ENCODE measurements around the gene IGF2BP1. TPM values are rescaled to one million over a fixed set of nuclear protein-coding genes. Genes with fewer than 3 reads are reported as not detected.

IGF2BP1 gene
- total and polyA plus RNA-seq, 2 donors = 0.07 to 10.9 TPM

DNA sequence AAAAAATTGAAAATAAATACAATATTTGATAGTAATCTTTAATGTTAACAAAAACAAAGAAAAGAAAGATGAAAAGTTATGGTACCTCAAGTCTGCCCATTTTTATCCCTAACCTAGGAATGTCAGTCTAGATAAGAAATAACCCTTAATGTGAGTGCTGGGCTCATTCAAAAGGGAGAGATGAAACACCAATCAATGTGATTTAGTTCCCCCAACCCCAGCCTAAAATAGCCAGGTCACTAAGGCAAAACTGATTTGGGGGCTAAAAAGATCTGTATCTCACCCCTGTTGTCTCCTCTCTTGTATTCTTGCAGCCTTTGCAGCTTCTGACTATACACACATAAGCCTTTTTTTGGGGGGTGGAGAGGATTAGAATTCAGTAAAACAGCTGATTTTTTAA is 3.2 kb upstream of the IGF2BP1 start:
- no peak overlapping the region for H3K4me3 ChIP-seq (ENCODE audit: low read length in 2 of 2)
- H3K9me3 ChIP-seq (ENCODE audit: control insufficient read depth in 2 of 2, insufficient read depth in 1 of 2, low read length in 1 of 2) = no peaks in the 10 kb centered on the region
- H3K27me3 ChIP-seq (ENCODE audit: control insufficient read depth in 2 of 2, insufficient read depth in 1 of 2, low read length in 1 of 2) = peaks cover 41 to 84% of the 10 kb centered on the region in 2 donors
- peak in 1 of 9 donors; percentile 29 for DNase-seq (ENCODE audit: low read depth in 6 of 9, low spot score in 9 of 9)
- peaks cover 6 to 19% of the 10 kb centered on the region in 2 donors for H3K4me1 ChIP-seq (ENCODE audit: control insufficient read depth in 2 of 2, insufficient read depth in 2 of 2, low read length in 2 of 2)
- no peak overlapping the region for H3K27ac ChIP-seq (ENCODE audit: low read depth in 1 of 2, low read length in 1 of 2)
- no peaks in the 10 kb centered on the region for H3K36me3 ChIP-seq (ENCODE audit: control insufficient read depth in 2 of 2, insufficient read depth in 2 of 2, low read length in 1 of 2)

GRCh38 chr17:48994549-48995303 is 2.5 kb upstream of the IGF2BP1 start:
- 48% methylated on average over 3 of the region's 3 CpGs for WGBS
- peak in 1 of 9 donors; percentile 42 for DNase-seq (ENCODE audit: low read depth in 6 of 9, low spot score in 9 of 9)
- no peaks in the 10 kb centered on the region for H3K36me3 ChIP-seq (ENCODE audit: control insufficient read depth in 2 of 2, insufficient read depth in 2 of 2, low read length in 1 of 2)
- H3K27ac ChIP-seq (ENCODE audit: low read depth in 1 of 2, low read length in 1 of 2) = no peak overlapping the region
- peaks cover 49 to 81% of the 10 kb centered on the region in 2 donors for H3K27me3 ChIP-seq (ENCODE audit: control insufficient read depth in 2 of 2, insufficient read depth in 1 of 2, low read length in 1 of 2)
- H3K4me1 ChIP-seq (ENCODE audit: control insufficient read depth in 2 of 2, insufficient read depth in 2 of 2, low read length in 2 of 2) = peaks cover 6 to 22% of the 10 kb centered on the region in 2 donors
- H3K4me3 ChIP-seq (ENCODE audit: low read length in 2 of 2) = no peak overlapping the region
- H3K9me3 ChIP-seq (ENCODE audit: control insufficient read depth in 2 of 2, insufficient read depth in 1 of 2, low read length in 1 of 2) = no peaks in the 10 kb centered on the region

GRCh38 chr17:48995304-48995973 is 1.7 kb upstream of the IGF2BP1 start:
- Histone ChIP-seq H3K9me3 (ENCODE audit: control insufficient read depth in 2 of 2, insufficient read depth in 1 of 2, low read length in 1 of 2) (no peaks in the 10 kb centered on the region), H3K27ac (ENCODE audit: low read depth in 1 of 2, low read length in 1 of 2) (no peak overlapping the region), H3K4me1 (ENCODE audit: control insufficient read depth in 2 of 2, insufficient read depth in 2 of 2, low read length in 2 of 2) (peaks cover 6 to 22% of the 10 kb centered on the region in 2 donors), H3K27me3 (ENCODE audit: control insufficient read depth in 2 of 2, insufficient read depth in 1 of 2, low read length in 1 of 2) (peaks cover 49 to 74% of the 10 kb centered on the region in 2 donors), H3K36me3 (ENCODE audit: control insufficient read depth in 2 of 2, insufficient read depth in 2 of 2, low read length in 1 of 2) (no peaks in the 10 kb centered on the region), H3K4me3 (ENCODE audit: low read length in 2 of 2) (peak overlapping the region; percentile 15 to 89)
- whole genome bisulfite sequencing = 4% methylated on average over 46 of the region's 46 CpGs
- peak in 2 of 9 donors; percentile 30 to 63 for DNase-seq (ENCODE audit: low read depth in 6 of 9, low spot score in 9 of 9)

DNA sequence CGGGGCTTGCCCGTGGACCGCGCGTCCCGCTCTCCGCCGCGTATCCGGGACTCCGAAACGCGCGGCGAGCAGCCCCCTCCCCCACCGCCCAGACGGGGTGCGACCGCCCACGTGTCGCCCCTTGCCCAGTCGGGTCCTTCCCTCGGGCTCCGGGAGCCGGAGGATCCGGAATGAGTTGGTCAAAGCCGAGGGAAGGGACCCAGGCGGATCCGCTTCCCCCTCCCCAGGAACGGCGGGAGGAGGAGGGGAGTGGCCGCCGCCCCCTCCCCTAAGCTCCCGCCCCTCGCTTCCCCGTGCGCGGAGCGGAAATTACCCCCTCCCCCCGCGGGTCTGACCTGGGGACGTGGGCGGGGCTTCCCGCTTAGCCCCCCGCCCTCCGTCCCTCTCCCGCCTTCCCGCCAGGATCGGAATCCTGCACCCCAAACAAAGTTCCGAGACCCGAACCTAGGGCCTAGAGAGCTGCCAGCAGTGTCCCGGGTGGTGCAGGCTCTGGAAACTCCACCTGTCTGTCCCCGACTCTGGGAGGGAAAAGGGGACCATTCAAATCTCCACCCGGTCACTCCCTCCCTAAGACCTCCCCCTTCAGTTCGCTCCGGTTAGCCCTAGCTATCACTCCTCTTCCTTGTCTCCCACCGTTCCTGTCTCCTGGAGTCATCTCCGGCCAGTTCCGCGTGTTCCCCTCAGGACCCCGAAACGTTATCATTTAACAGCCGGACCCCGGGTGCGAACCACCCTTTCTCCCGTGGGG is 1.0 kb upstream of the IGF2BP1 start:
- Histone ChIP-seq H3K9me3 (ENCODE audit: control insufficient read depth in 2 of 2, insufficient read depth in 1 of 2, low read length in 1 of 2) (no peaks in the 10 kb centered on the region), H3K36me3 (ENCODE audit: control insufficient read depth in 2 of 2, insufficient read depth in 2 of 2, low read length in 1 of 2) (no peaks in the 10 kb centered on the region), H3K4me1 (ENCODE audit: control insufficient read depth in 2 of 2, insufficient read depth in 2 of 2, low read length in 2 of 2) (peaks cover 6 to 22% of the 10 kb centered on the region in 2 donors), H3K4me3 (ENCODE audit: low read length in 2 of 2) (peak overlapping the region; percentile 15 to 89), H3K27me3 (ENCODE audit: control insufficient read depth in 2 of 2, insufficient read depth in 1 of 2, low read length in 1 of 2) (peaks cover 48 to 67% of the 10 kb centered on the region in 2 donors), H3K27ac (ENCODE audit: low read depth in 1 of 2, low read length in 1 of 2) (no peak overlapping the region)
- peak in 3 of 9 donors; percentile 51 to 71 (median 55) for DNase-seq (ENCODE audit: low read depth in 6 of 9, low spot score in 9 of 9)
- WGBS = 4% methylated on average over 66 of the region's 66 CpGs

DNA sequence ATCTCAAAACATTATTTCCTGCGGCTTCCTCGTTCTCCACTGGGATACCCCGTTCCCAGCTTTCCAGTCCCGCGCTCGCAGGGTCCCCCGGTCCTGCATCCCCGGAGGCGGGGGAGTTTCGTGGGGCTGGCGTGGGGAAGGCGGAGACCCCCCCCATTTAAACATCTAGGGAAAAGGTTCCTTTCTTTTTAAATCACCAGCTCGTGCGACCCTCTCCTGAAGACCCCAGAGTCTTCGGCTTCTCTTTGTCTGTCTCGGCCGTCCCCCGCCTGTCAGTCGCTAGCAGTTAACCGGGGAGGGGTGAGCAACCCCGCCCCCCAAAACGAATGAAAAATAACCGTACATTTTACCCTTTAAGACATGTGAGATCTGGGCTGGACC is 473 bp upstream of the IGF2BP1 start:
- peaks cover 48 to 61% of the 10 kb centered on the region in 2 donors for H3K27me3 ChIP-seq (ENCODE audit: control insufficient read depth in 2 of 2, insufficient read depth in 1 of 2, low read length in 1 of 2)
- peak in 1 of 9 donors; percentile 12 for DNase-seq (ENCODE audit: low read depth in 6 of 9, low spot score in 9 of 9)
- H3K4me3 ChIP-seq (ENCODE audit: low read length in 2 of 2) = peak overlapping the region in 1 of 2 donors; percentile 89
- no peaks in the 10 kb centered on the region for H3K9me3 ChIP-seq (ENCODE audit: control insufficient read depth in 2 of 2, insufficient read depth in 1 of 2, low read length in 1 of 2)
- no peaks in the 10 kb centered on the region for H3K36me3 ChIP-seq (ENCODE audit: control insufficient read depth in 2 of 2, insufficient read depth in 2 of 2, low read length in 1 of 2)
- peak overlapping the region in 1 of 2 donors; percentile 11 for H3K27ac ChIP-seq (ENCODE audit: low read depth in 1 of 2, low read length in 1 of 2)
- 5% methylated on average over 23 of the region's 23 CpGs for WGBS
- H3K4me1 ChIP-seq (ENCODE audit: control insufficient read depth in 2 of 2, insufficient read depth in 2 of 2, low read length in 2 of 2) = peaks cover 6 to 22% of the 10 kb centered on the region in 2 donors

DNA sequence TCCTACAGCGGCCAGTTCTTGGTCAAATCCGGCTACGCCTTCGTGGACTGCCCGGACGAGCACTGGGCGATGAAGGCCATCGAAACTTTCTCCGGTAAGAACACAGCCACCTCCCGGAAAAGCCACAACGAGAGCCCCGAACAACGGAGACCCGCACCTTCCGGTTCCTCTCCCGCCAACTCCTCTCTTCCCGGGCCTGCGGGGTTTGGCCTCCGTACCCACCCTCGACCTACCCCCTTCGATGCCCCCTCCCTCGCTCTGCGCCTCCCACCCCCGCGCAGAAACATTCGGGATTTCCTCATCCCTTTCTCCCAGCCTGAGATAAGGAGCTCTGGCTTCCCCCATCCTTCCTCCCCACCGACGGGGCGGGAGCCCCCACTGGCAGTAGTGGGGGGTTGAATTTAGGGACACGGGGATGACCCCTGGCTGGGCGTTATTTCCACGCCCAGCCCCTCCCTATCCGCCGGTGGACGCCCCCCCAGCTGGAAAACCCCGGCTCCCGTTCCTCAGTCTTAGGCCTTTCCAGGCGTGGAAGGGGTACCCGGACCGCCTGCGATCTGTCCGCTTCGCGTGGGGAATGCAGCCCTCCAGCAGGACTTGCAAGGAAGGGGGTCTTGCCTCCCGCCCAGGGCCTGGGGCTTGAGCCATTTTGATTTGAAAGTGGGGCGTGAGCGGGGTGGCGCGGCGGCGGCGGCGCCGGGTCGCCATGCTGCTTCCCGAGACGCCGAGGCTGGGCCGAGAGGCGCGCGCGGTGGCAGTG is 822 bp downstream of the IGF2BP1 start:
- peaks cover 49 to 51% of the 10 kb centered on the region in 2 donors for H3K27me3 ChIP-seq (ENCODE audit: control insufficient read depth in 2 of 2, insufficient read depth in 1 of 2, low read length in 1 of 2)
- H3K9me3 ChIP-seq (ENCODE audit: control insufficient read depth in 2 of 2, insufficient read depth in 1 of 2, low read length in 1 of 2) = no peaks in the 10 kb centered on the region
- DNase-seq (ENCODE audit: low read depth in 6 of 9, low spot score in 9 of 9) = peak in 3 of 9 donors; percentile 40 to 63 (median 41)
- 3% methylated on average over 63 of the region's 63 CpGs for WGBS
- peak overlapping the region in 1 of 2 donors; percentile 84 for H3K27ac ChIP-seq (ENCODE audit: low read depth in 1 of 2, low read length in 1 of 2)
- peak overlapping the region in 1 of 2 donors; percentile 89 for H3K4me3 ChIP-seq (ENCODE audit: low read length in 2 of 2)
- H3K4me1 ChIP-seq (ENCODE audit: control insufficient read depth in 2 of 2, insufficient read depth in 2 of 2, low read length in 2 of 2) = peaks cover 6 to 22% of the 10 kb centered on the region in 2 donors
- H3K36me3 ChIP-seq (ENCODE audit: control insufficient read depth in 2 of 2, insufficient read depth in 2 of 2, low read length in 1 of 2) = no peaks in the 10 kb centered on the region

- H3K4me3 ChIP-seq (ENCODE audit: low read length in 2 of 2) = peak overlapping the region in 1 of 2 donors; percentile 89
- DNase-seq (ENCODE audit: low read depth in 6 of 9, low spot score in 9 of 9) = peak in 3 of 9 donors; percentile 63 to 85 (median 66)
- H3K4me1 ChIP-seq (ENCODE audit: control insufficient read depth in 2 of 2, insufficient read depth in 2 of 2, low read length in 2 of 2) = peaks cover 6 to 26% of the 10 kb centered on the region in 2 donors
- 9% methylated on average over 25 of the region's 25 CpGs for WGBS
- peaks cover 41 to 57% of the 10 kb centered on the region in 2 donors for H3K27me3 ChIP-seq (ENCODE audit: control insufficient read depth in 2 of 2, insufficient read depth in 1 of 2, low read length in 1 of 2)
- H3K9me3 ChIP-seq (ENCODE audit: control insufficient read depth in 2 of 2, insufficient read depth in 1 of 2, low read length in 1 of 2) = no peaks in the 10 kb centered on the region
- H3K27ac ChIP-seq (ENCODE audit: low read depth in 1 of 2, low read length in 1 of 2) = peak overlapping the region in 1 of 2 donors; percentile 84
- no peaks in the 10 kb centered on the region for H3K36me3 ChIP-seq (ENCODE audit: control insufficient read depth in 2 of 2, insufficient read depth in 2 of 2, low read length in 1 of 2)
Observed at GRCh38 chr17:48998587-48999440, 1.6 kb downstream of the IGF2BP1 start.

- H3K27ac ChIP-seq (ENCODE audit: low read depth in 1 of 2, low read length in 1 of 2) = peak overlapping the region in 1 of 2 donors; percentile 84
- H3K4me1 ChIP-seq (ENCODE audit: control insufficient read depth in 2 of 2, insufficient read depth in 2 of 2, low read length in 2 of 2) = peaks cover 6 to 21% of the 10 kb centered on the region in 2 donors
- 47% methylated on average over 1 of the region's 1 CpG for WGBS
- H3K36me3 ChIP-seq (ENCODE audit: control insufficient read depth in 2 of 2, insufficient read depth in 2 of 2, low read length in 1 of 2) = peaks cover 0 to 8% of the 10 kb centered on the region in 2 donors
- H3K4me3 ChIP-seq (ENCODE audit: low read length in 2 of 2) = peak overlapping the region in 1 of 2 donors; percentile 89
- H3K9me3 ChIP-seq (ENCODE audit: control insufficient read depth in 2 of 2, insufficient read depth in 1 of 2, low read length in 1 of 2) = no peaks in the 10 kb centered on the region
- peak in 1 of 9 donors; percentile 50 for DNase-seq (ENCODE audit: low read depth in 6 of 9, low spot score in 9 of 9)
- peaks cover 21 to 62% of the 10 kb centered on the region in 2 donors for H3K27me3 ChIP-seq (ENCODE audit: control insufficient read depth in 2 of 2, insufficient read depth in 1 of 2, low read length in 1 of 2)
Observed at GRCh38 chr17:49000943-49001342, 3.8 kb downstream of the IGF2BP1 start.
